GM23248 (cell line): Measurements from ENCODE around the gene CIAPIN1.

ENCODE experiments used
- EZH2 ChIP-seq: fragments of 200-600 bp; sonication (generic); IDR thresholded peaks from 2 replicates; pipeline ENCODE4 v1.6.1; 2018; ENCODE audit warnings: antibody characterized with exemption, mild to moderate bottlenecking; ENCODE audit not compliant: insufficient read depth, poor library complexity, severe bottlenecking
- EZH2phosphoT487 ChIP-seq: fragments of 200-600 bp; sonication (generic); IDR thresholded peaks from 2 replicates; pipeline ENCODE4 v1.6.1; 2018; ENCODE audit warnings: antibody characterized with exemption, moderate library complexity, mild to moderate bottlenecking, low read depth; ENCODE audit not compliant: insufficient read depth

DNA sequence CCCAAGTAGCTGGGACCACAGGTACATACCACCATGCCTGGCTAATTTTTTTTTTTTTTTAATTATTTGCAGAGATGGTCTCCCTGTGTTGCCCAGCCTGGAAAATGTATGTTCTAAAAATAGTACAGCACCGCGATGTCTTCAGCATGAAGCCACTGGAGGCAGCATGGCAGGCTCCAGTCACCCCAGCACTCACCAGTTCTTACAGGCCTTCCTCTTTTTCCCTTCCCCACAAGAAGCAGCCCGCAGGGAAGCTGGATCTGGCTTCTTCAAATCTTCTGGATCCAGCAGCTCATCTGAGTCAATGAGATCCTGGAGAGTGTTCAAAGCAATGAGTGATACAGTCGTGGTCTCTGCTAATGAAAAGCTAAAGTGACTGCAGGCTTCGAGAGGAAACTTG, 16.2 kb downstream of the CIAPIN1 start:
- TF ChIP-seq EZH2, result no peak
- no peak for TF ChIP-seq EZH2phosphoT487
